Smooth muscle cell (in vitro differentiated cells): Measurements from ENCODE around the gene CCT3. TPM values are rescaled to one million over a fixed set of nuclear protein-coding genes. Genes with fewer than 3 reads are reported as not detected.

Source experiments
- DNase-seq: peaks from one replicate; lab custom pipeline; 2025; ENCODE audit not compliant: unreplicated experiment; lab: John Stamatoyannopoulos, UW
- H2AFZ ChIP-seq: fragments of 200-600 bp; sonication (generic); 2 replicates; pipeline ENCODE4 v1.6.0; 2016; ENCODE audit warnings: antibody characterized with exemption, low read depth, mild to moderate bottlenecking
- H3F3A ChIP-seq: fragments of 200-600 bp; sonication (generic); 2 replicates; pipeline ENCODE4 v1.6.0; 2017; ENCODE audit warnings: antibody characterized with exemption, low read depth
- H3K27ac ChIP-seq: fragments of 200-600 bp; sonication (generic); 2 replicates; pipeline ENCODE4 v1.5.1; 2016; ENCODE audit warnings: low read depth, mild to moderate bottlenecking
- H3K27me3 ChIP-seq: fragments of 200-600 bp; sonication (generic); 2 replicates; pipeline ENCODE4 v1.6.1; 2016; ENCODE audit warnings: low read depth, mild to moderate bottlenecking
- H3K36me3 ChIP-seq: fragments of 200-600 bp; sonication (generic); 2 replicates; pipeline ENCODE4 v1.5.1; 2016; ENCODE audit warnings: low read depth
- H3K4me1 ChIP-seq: fragments of 200-600 bp; sonication (generic); 2 replicates; pipeline ENCODE4 v1.5.1; 2016; ENCODE audit warnings: low read depth
- H3K4me2 ChIP-seq: fragments of 200-600 bp; sonication (generic); 2 replicates; pipeline ENCODE4 v1.6.0; 2016; ENCODE audit warnings: mild to moderate bottlenecking
- H3K4me3 ChIP-seq: fragments of 200-600 bp; sonication (generic); 2 replicates; pipeline ENCODE4 v1.5.1; 2016; ENCODE audit warnings: mild to moderate bottlenecking
- H3K79me2 ChIP-seq: fragments of 200-600 bp; sonication (generic); 2 replicates; pipeline ENCODE4 v1.6.0; 2016; ENCODE audit warnings: low read depth, mild to moderate bottlenecking
- H3K9ac ChIP-seq: fragments of 200-600 bp; sonication (generic); 2 replicates; pipeline ENCODE4 v1.6.0; 2016; ENCODE audit warnings: low read depth
- H3K9me3 ChIP-seq: fragments of 200-600 bp; sonication (generic); replicated peaks from 2 replicates; pipeline ENCODE4 v1.5.1; 2016; ENCODE audit warnings: low read depth
- H4K20me1 ChIP-seq: fragments of 200-600 bp; sonication (generic); 2 replicates; pipeline ENCODE4 v1.6.0; 2016; ENCODE audit warnings: low read depth
- CTCF ChIP-seq: fragments of 200-600 bp; sonication (generic); IDR thresholded peaks from 2 replicates; pipeline ENCODE4 v1.5.1; 2017; ENCODE audit warnings: borderline replicate concordance, mild to moderate bottlenecking, antibody characterized with exemption; ENCODE audit not compliant: insufficient read depth, poor library complexity, severe bottlenecking
- WGBS: methylation state at CpG from one replicate; pipeline ENCODE4 v1.1.7; 2016; ENCODE audit warnings: low lambda C conversion rate; 5-methylcytosine and 5-hydroxymethylcytosine counted together
- polyA plus RNA-seq: library from polyadenylated mRNA; unstranded; fragments of >200 nt; fragmentation: Nextera tagmentation; extraction: Ambion mirVana; gene quantifications from 2 replicates; pipeline ENCODE4 v1.2.1, GENCODE V29; 2016
- total RNA-seq: library from RNA; depleted of rRNA; stranded (reverse); fragments of >200 nt; gene quantifications from 2 replicates; pipeline ENCODE4 v1.2.3, GENCODE V29; 2014

The CCT3 gene
- total and polyA plus RNA-seq, 2 experiments from 2014 or later: 147 to 179 TPM

- WGBS: 93% methylated on average over 3 of the region's 3 CpGs
- Histone ChIP-seq H3K9ac (no peak overlapping the region), H4K20me1 (peaks cover 20% of the 10 kb centered on the region), H3K4me1 (no peaks in the 10 kb centered on the region), H3K79me2 (no peaks in the 10 kb centered on the region), H3K27ac (no peak overlapping the region), H3K4me2 (no peak overlapping the region), H3K9me3 (no peaks in the 10 kb centered on the region), H3K4me3 (no peak overlapping the region), H3K36me3 (peaks cover 30% of the 10 kb centered on the region), H3K27me3 (no peaks in the 10 kb centered on the region), H2AFZ (no peak overlapping the region), H3F3A (no peaks in the 10 kb centered on the region)
- no peak for DNase-seq
- TF ChIP-seq CTCF: no peak
These were observed 67.8 kb downstream of the CCT3 start for GRCh38 chr1:156270314-156270713.

- no peaks in the 10 kb centered on the region for H3K4me1 ChIP-seq
- no peak overlapping the region for H3K4me3 ChIP-seq
- WGBS: 61% methylated on average over 4 of the region's 4 CpGs
- no peaks in the 10 kb centered on the region for H3K9me3 ChIP-seq
- no peak for DNase-seq
- TF ChIP-seq CTCF: no peak
- H3K36me3 ChIP-seq: peaks cover 19% of the 10 kb centered on the region
- H2AFZ ChIP-seq: no peak overlapping the region
- H3K4me2 ChIP-seq: no peak overlapping the region
- H3K27ac ChIP-seq: no peak overlapping the region
- no peaks in the 10 kb centered on the region for H3K79me2 ChIP-seq
- no peak overlapping the region for H3K9ac ChIP-seq
- H3F3A ChIP-seq: no peaks in the 10 kb centered on the region
- H3K27me3 ChIP-seq: no peaks in the 10 kb centered on the region
- peaks cover 9% of the 10 kb centered on the region for H4K20me1 ChIP-seq
These were observed 69.8 kb downstream of the CCT3 start for GRCh38 chr1:156268336-156268735.

- H3K36me3 ChIP-seq: peaks cover 14% of the 10 kb centered on the region
- DNase-seq: no peak
- H3K4me1 ChIP-seq: no peaks in the 10 kb centered on the region
- peaks cover 9% of the 10 kb centered on the region for H4K20me1 ChIP-seq
- no peak overlapping the region for H3K9ac ChIP-seq
- H3K4me3 ChIP-seq: no peak overlapping the region
- 94% methylated on average over 13 of the region's 13 CpGs for WGBS
- H3K4me2 ChIP-seq: no peak overlapping the region
- H3K79me2 ChIP-seq: no peaks in the 10 kb centered on the region
- H3K9me3 ChIP-seq: no peaks in the 10 kb centered on the region
- no peak overlapping the region for H3K27ac ChIP-seq
- H3F3A ChIP-seq: no peaks in the 10 kb centered on the region
- TF ChIP-seq CTCF: no peak
- H3K27me3 ChIP-seq: no peaks in the 10 kb centered on the region
- no peak overlapping the region for H2AFZ ChIP-seq
These were observed 72.0 kb downstream of the CCT3 start for GRCh38 chr1:156266051-156266450.

GRCh38 chr1:156263288-156263655 is 74.8 kb downstream of the CCT3 start:
- H3K27me3 ChIP-seq: no peaks in the 10 kb centered on the region
- H3K9ac ChIP-seq: no peak overlapping the region
- H2AFZ ChIP-seq: no peak overlapping the region
- H3K79me2 ChIP-seq: no peaks in the 10 kb centered on the region
- no peak for TF ChIP-seq CTCF
- no peak overlapping the region for H3K27ac ChIP-seq
- peaks cover 2% of the 10 kb centered on the region for H4K20me1 ChIP-seq
- no peaks in the 10 kb centered on the region for H3K4me1 ChIP-seq
- peaks cover 14% of the 10 kb centered on the region for H3K36me3 ChIP-seq
- H3K4me2 ChIP-seq: no peak overlapping the region
- H3F3A ChIP-seq: no peaks in the 10 kb centered on the region
- WGBS: 94% methylated on average over 9 of the region's 9 CpGs
- no peaks in the 10 kb centered on the region for H3K9me3 ChIP-seq
- H3K4me3 ChIP-seq: no peak overlapping the region
- DNase-seq: no peak
